Measurements from ENCODE around the gene RPL4.
"Not testable (repeated sequence)": the region's sequence is repeated elsewhere in the genome, so short reads cannot be mapped to it uniquely, and the experiment has no call there.

Gene RPL4

DNA sequence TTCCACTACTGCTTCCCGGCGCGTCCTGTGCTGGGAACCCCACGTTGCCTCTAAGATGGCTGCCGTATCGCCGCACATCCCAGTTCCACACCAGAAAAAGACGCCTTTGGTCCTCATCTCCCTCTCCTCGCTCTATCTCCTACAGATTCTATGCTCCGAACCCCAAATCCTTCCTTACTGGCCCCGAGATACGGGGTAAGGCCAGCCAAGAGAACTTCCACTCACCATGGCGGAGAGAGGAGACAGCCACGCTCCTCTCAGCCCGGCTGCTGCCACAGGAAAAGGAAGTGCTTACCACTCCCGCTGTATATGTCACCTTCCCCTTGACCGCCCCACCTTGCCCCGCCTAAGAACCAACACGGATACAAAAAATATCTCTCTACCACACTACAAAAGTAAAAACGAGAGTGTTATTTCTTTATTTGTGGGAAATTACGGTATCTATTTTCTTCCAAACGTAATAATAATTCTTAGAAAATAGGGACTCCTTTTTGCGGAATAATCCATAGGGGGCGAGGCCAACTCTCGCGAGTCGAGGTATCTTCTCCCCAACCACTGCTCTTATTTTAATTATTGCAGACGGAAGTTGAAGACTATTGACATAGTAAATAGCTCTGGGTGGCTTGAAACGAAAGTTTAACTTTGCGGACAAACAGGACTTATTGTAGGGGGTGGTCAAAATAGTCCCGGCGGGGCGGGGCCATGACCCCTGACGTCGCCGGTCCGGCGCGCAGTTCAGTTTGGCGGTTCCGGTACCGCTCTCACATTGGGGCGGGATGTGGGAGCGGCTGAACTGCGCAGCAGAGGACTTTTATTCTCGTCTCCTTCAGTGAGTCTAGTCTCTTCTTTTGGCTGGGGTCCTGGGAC lies at the start of gene RPL4, which contains the start of gene ZWILCH:
Gene RPL4 (minus strand): TSS at position 293 of the 867 bp plus-strand sequence. CDS start 65 bp downstream, at position 228.
Gene ZWILCH (plus strand): TSS at position 764 of the 867 bp plus-strand sequence. CDS start 13 bp downstream, at position 777.
- DNase-seq (ENCODE audit: low read depth) = no peak

- DNase-seq (ENCODE audit: low read depth) = no peak
Observed at GRCh38 chr15:66545255-66545654, 40.6 kb upstream of the RPL4 start.

GRCh38 chr15:66542896-66543295 lies 38.2 kb upstream of the RPL4 start:
- no peak for DNase-seq (ENCODE audit: low read depth)

DNA sequence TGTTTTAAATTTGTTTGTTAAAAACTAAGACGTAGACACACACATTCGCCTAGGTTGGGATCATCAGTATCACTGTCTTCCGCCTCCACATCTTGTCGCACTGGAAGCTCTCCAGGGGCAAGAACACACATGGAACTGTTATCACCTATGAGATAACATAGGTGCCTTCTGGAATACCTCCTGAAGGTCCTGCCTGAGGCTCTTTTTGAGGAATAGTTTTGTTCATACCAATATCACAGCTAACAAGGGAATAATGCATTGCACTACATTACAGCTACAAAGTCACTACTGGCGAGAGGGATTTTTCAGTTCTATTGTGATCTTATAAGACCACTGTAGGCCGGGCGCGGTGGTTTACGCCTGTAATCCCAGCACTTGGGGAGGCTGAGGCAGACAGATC lies 30.4 kb upstream of the RPL4 start:
- no peak for DNase-seq (ENCODE audit: low read depth)

DNA sequence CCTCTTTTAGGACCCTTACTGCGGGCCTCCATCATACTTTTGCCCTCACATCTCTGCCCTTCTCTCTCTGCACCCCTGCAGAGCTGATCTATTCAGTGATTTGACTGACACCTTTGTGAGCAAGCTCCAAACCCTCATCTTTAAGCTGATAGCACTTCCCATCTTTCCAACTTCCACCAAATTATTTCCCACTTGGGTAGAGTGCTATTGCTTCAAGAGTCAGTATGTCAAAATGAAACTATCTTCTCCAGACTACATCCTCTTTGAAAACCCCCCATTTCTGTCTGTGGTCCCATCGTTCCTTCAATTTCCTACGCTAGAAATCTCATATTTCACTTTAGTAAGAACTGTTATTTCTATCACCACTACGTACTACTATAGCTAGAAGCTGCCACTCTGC lies 20.2 kb upstream of the RPL4 start:
- no peak for DNase-seq (ENCODE audit: low read depth)

GRCh38 chr15:66523926-66524325 lies 19.3 kb upstream of the RPL4 start:
- no peak for DNase-seq (ENCODE audit: low read depth)

DNA sequence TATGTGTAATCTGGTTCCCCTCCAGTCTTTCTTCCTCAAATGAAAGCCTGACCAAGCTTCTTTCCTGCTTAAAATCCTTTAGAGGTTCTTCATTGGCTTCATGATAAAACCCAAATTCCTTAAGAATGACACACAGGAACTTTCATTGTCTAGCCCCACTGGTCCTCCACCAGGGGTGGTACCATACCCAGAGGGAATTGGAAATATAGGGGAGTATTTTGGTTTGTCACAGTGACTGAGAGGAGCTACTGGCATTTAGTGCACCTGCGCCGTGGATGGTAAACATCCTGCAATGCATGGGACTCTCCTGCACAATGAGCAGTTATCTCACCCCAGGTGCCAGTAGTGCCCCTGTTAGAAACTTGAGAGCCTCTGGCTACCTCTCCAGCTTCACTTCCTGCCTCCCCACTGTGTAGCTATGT lies 11.3 kb upstream of the RPL4 start:
- DNase-seq (ENCODE audit: low read depth) = no peak

DNA sequence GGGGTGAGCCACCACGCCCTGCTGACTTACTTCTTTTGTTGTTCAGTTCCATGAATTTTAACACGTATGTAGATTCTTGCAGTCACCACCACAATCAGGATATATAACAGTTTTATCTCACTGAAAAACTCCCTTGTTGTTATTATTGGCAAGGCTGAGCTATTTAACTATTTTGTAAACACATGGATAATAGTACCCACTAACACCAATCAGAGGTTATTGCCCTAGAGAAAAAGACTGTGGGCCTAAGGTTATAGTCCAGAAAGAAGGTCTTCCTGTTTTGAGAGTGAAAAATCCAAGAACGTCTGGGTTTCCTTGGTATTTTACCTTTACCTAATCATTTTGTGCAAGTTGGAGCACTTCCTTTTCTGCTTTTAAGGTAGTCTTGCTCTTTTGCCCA lies 9.9 kb upstream of the RPL4 start:
- DNase-seq (ENCODE audit: low read depth) = no peak

GRCh38 chr15:66508293-66508883 lies 3.7 kb upstream of the RPL4 start:
- no peak for DNase-seq (ENCODE audit: low read depth)

GRCh38 chr15:66505818-66506217 lies 1.2 kb upstream of the RPL4 start:
- DNase-seq (ENCODE audit: low read depth) = no peak

GRCh38 chr15:66505430-66505811 lies 766 bp upstream of the RPL4 start:
- no peak for DNase-seq (ENCODE audit: low read depth)

- no peak for DNase-seq (ENCODE audit: low read depth)
Observed at GRCh38 chr15:66503780-66504562, 684 bp downstream of the RPL4 start.

DNA sequence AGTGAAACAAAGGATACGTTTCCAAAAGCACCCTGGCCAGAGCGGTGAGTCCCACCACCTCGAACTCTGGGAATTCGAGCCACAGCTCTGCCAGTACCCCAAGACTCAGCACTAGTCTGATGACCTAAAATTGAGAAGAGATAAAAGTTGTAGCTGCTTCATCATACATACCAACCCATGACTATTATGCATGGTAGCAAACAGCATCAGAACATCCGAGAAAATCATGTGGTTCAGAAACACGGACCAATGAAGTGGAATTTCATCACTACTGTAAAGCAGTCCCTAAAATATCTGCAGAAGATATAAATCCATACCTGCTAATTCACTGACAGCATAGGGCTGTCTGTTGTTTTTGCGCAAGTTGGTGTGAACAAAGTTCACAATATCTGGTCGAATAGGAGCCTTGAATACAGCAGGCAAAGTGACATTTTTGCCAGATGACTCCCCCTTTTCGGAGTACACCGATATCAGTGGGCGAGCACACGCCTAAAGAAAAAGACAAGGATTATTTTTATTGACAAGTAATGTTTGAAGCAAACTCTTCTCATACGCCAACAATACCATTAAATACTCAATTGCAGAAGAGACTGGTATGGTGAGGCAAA lies 1.5 kb downstream of the RPL4 start:
- not testable (repeated sequence) for DNase-seq (ENCODE audit: low read depth)

GRCh38 chr15:66502491-66502890 lies 2.2 kb downstream of the RPL4 start:
- no peak for DNase-seq (ENCODE audit: low read depth)

DNA sequence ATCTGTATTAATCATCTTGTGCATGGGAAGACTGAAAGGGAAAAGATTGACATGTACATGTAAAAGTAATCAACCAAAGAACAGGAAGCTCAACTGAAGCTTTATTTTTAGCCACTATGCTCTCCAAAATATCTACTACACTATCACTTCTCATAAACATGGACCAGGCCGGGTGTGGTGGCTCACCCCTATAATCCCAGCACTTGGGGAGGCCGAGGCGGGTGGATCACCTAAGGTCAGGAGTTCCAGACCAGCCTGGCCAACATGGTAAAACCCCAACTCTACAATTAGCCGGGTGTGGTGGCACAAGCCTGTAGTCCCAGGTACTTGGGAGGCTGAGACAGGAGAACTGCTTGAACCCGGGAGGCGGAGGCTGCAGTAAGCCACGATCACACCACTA lies 4.3 kb downstream of the RPL4 start:
- not testable (repeated sequence) for DNase-seq (ENCODE audit: low read depth)

DNA sequence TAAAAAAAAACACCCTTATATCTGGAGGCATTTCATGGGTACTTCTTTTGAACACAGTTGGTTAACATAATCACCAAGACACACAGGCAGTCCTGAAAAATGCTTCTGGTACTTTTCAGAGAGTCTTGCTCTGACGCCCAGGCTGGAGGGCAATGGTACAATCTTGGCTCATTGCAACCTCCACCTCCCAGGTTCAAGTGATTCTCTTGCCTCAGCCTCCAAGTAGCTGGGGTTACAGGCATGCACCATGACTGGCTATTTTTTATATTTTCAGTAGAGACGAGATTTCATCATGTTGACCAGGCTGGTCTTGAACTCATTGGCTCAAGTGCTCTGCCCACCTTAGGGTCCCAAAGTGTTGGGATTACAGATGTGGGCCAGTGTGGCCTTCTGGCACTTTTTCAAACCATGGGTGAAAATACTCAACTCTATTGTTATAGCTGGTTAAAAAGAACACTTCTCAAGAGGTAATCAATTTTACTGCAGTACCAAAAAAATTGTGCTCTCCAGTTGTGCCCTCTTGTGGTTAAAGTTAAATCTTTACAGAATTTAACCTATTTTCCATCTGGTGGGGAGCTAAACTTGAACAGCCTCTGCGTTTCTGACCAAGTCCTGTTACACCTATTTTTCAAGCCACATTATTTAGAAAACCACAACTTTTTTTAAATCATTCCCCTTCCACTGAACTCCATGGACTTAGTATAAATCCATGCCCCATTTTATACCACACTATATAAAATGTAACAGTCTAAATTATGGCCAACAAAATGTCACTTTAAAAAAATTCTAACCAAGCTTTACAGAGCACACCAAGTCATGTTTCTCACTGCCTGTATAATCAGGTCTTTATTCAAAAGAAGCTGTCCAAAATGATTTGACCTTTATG lies 5.9 kb downstream of the RPL4 start:
- no peak for DNase-seq (ENCODE audit: low read depth)

DNA sequence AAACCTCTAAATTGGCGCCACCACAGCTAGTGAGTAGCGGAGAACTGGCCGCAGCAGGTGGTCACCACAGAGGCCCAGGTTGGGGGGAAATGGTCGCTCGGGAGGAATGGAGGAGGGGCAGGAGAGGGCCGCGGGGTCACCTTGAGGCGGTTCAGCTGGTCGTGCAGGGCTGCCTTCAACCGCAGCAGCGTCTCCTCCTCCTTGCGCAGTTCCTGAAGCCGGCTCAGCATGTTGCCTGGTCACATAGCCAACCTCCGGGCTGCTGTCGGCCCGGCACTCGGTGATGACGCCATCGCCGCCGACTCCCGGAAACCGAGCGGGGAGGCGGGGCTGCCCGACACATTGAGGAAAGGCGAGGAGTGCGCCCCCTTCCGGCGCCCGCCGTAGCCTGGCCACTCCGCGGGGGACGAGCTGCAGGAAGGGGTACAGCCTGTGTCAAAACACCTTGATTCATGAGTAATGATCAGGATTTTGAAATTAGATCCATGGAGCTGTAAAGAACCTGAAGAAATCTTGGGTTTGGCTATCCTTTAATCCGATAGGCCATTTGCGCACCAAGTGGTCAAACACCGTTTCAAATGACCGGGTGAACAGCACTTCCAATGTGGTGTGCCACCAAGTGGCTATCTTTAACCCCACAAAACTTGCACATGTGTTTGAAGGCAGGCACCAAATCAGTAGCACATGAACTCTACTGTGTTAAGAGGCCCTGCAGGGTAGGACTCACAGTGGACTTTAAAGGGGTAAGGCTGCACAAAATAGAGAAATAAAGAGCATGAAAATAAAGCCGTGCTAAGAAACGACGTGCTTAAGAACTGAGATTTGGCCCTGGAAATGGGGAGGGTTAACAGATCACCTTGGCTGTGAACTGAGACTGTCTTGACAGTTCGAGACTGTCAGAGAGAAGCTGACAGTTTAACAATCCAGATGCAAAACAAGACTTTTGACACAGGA lies 6.9 kb downstream of the RPL4 start, which contains the start of gene SNAPC5:
Gene SNAPC5 (minus strand): TSS at position 261 of the 954 bp plus-strand sequence. CDS start 31 bp downstream, at position 230.
- no peak for DNase-seq (ENCODE audit: low read depth)

DNA sequence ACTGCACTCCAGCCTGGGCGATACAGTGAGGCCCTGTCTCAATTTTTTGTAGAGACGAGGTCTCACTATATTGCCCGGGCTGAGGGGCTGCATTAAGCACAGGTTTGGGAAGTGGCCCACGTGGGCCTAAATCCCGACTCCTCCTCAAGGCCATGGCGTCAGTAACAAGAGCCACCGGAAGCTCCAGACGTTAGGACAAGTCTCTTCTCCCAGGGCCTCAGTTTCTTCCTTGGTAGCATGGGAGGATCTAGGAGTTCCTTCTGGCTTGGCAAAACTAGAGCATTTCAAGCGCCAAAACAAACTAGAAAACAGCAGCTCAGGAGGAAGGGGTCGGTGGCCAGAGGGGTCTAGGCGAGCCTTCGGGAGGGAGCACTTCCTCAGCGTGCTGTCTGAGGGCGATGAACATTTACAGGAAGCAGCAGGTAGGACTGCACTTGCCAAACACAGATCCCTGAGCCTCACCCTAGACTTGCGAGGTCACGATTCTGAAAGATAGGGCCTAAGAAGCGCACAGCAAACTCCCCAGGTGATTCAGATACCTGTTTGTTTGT lies 7.6 kb downstream of the RPL4 start:
- DNase-seq (ENCODE audit: low read depth) = no peak

- no peak for DNase-seq (ENCODE audit: low read depth)
Observed at GRCh38 chr15:66494262-66494661, 10.4 kb downstream of the RPL4 start.

DNA sequence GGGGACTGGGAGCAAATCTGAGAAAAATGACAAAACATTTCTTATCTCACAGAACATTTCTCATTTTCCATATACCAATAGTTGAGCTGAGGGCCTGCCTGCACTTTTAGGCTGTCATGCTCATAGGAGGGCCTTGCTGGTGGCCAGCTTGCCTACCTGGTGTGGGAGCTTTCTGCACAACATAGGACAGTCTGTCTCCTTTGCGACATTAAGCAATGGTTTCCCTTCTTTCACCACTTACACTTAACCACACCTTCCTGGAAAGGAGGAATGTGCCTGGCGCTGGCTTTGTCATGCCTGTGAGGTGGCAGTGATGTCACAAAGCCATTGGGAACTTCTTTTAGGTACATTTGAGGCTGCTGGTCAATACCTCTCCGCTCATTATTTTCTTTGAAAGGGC lies 12.8 kb downstream of the RPL4 start:
- no peak for DNase-seq (ENCODE audit: low read depth)
